MV-4-11 (cell line): Measurements from ENCODE around the gene FBXW2.
"Not testable (repeated sequence)": the region's sequence is repeated elsewhere in the genome, so short reads cannot be mapped to it uniquely, and the experiment has no call there.

Experiments
- DNase-seq: peaks from one replicate; lab custom pipeline; 2025; lab: John Stamatoyannopoulos, UW

Gene FBXW2

DNA sequence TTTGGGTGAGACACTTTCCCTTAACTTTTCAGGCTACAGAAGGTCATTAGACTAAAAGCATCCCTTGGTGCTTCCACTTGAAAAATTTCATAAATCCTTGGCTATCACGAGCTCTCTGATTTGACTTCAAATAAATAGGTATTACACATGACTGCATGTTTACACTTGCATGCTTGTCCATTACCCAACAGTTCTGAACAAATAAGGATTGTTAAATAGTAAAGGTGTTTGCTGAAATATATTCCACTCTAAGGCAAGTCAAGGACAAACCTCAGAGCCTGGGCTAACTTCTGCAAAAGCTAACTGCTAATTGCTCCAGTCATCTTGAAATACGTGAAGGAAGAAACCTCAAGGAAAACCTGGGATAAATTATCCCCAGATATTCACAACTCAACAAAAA, 14.5 kb downstream of the FBXW2 start:
- no peak for DNase-seq

- DNase-seq: no peak
Observed at GRCh38 chr9:120777229-120777628, 16.0 kb downstream of the FBXW2 start.

- DNase-seq: no peak
Observed at GRCh38 chr9:120776788-120777187, 16.4 kb downstream of the FBXW2 start.

- DNase-seq: no peak
Observed at GRCh38 chr9:120775859-120776258, 17.4 kb downstream of the FBXW2 start.

GRCh38 chr9:120774719-120775118, 18.5 kb downstream of the FBXW2 start:
- DNase-seq: no peak

- DNase-seq: no peak
Observed at GRCh38 chr9:120773256-120773655, 20.0 kb downstream of the FBXW2 start.

DNA sequence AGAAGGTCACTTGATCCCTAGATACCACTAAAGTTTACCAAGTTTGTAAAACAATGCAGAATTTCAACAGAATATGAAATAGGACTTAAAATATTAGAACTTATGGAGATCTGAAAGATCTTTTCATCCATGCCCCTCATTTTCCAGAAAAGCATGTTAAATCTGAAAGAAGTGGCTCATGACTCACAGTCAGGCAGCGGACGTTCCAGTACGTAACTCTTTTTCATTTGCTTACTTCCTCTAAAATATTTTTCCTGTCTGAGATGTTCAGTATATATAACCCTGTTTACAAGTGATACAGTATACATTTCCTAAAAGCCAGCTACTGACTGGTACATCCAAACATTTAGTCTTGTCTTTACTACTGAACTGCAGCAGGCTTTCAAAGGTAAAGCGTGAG, 22.3 kb downstream of the FBXW2 start:
- DNase-seq: peak; percentile 46

DNA sequence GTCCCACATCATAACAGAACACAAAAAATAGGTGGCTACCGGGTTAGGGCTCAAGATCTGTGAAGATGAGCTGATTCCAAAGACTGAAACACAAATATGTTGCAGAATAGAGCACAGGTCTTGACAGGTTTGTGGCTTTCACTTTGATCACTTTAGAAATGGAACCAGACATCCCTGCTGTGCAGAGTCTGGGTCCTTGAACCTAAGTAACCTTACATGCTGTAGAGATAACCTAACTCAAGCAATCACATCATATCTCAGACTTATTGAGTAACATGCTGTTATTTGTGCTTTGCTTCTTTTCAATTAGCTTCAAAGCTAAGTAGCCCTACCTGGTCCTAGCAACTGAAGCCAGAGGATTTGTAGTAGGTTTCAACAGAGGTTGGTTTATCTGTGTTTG, 24.3 kb downstream of the FBXW2 start:
- DNase-seq: no peak

DNA sequence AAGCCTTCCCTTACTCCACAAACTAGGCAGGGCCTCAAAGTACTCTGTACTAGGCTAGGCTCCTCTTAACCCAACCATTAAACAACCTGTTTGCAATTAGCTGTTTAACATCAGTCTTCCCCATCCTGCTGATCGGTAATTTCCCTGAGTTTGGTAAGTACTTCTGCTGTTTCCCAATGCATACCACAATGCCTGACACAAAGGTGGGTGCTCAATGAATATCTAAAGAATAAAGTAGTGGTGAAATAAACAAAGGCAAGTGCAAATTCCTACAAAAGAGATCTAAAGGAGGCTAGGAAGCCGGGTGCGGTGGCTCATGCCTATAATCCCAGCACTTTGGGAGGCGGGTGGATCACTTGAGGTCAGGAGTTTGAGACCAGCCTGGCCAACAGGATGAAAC, 25.0 kb downstream of the FBXW2 start:
- DNase-seq: no peak

- no peak for DNase-seq
Observed at GRCh38 chr9:120767451-120767850, 25.8 kb downstream of the FBXW2 start.

DNA sequence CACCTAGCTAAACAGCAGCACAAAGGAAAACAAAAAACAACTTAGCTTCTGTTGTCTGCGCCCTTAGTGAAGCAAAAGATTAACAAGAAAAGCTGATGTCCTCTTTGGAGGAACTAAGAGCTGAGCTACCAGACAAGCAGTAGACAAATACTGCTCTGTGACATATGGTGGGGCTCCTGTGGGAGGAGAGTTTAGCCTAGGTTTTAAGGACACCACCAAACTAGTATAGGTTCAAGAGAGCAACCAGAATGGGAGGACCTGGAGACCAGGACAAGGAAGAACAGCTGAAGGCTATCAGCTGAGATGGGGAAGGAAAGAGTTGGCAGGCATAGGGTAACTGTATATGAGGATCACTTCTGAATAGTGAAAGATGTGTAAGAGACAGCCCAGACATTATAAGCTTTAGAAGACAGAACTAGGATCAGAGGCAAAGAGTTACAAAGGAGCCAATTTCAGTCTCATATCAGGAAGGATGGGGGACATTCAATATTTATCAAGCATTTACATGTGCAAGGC, 27.2 kb downstream of the FBXW2 start:
- DNase-seq: no peak

GRCh38 chr9:120764476-120764875, 28.7 kb downstream of the FBXW2 start:
- DNase-seq: no peak

DNA sequence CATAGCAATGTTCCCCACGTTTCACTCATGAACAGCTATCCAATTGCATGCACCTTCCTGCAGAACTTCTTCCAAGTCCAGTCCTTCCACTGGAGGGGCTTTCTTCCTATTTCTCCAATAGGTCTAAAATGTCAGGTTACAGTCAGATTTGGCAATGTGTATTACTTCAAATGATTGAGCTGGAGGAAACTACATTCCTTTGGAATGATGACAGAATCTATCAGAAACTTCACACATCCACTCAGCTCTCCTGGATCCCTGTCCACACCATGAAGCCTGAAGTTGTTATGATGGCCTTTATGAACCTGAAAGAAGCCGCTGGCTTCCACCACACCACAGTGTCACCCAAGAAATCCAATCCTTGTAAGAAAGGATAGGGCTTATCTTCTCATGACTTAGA, 32.2 kb downstream of the FBXW2 start:
- no peak for DNase-seq

GRCh38 chr9:120759755-120760400, 33.3 kb downstream of the FBXW2 start:
- DNase-seq: no peak

GRCh38 chr9:120758544-120758943, 34.7 kb downstream of the FBXW2 start:
- no peak for DNase-seq

DNA sequence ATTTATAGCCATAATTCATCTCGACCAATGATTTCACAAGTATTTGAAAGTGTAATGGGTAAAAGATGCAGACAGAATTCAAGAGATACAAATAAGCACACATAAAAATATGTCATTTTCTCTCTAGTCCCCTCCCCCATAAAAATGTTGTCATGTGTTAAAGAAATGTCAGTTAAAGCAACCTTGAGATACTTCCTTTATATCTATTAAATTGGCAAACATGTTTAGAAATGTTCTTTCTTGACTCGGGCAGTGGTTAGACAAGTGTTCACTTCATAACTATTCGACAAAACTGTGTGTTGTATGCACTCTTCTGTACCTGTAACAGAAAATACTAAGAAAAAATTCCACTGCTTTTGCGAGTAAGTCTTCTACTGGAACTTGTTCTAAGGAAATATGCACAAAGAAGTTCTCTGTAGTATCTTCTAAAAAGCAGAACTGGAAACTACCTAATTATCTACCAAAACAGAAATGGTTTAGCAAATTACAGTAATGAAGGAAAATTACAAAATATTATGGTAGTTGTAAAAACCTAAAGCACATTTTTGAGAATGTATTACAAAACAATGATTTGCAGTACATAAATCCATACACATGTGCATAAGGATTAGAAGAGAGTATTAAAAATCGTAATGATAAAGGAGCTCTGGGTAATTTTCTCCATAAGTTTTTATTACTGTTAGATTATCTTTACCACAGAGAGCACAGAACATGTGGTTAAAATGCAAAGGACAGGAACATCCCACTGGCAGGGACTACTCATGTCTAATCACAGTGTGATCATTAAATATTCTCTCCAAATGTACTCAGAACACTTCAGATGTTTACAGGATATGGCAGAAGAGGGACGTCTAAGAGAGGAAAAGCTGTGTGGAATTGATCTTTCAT, 35.9 kb downstream of the FBXW2 start:
- peak; percentile 55 for DNase-seq

DNA sequence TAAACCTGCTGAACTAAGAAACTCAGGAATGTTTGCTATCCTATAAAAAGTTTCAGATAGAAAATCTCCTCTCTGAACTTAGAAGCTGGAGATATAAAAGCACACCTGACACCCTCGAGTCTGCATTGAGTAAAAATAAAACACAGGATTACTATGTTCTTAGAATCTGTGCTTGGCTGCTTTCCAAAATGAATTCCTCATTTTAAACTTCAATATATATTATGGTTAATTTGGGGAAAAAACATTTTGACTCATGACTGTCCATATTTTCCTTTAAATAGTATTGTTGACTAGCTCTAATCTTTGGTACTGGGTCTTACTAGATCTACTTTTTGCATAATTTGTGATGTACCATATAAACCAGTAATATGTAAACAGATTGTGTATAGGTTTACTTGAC, 36.7 kb downstream of the FBXW2 start:
- no peak for DNase-seq

DNA sequence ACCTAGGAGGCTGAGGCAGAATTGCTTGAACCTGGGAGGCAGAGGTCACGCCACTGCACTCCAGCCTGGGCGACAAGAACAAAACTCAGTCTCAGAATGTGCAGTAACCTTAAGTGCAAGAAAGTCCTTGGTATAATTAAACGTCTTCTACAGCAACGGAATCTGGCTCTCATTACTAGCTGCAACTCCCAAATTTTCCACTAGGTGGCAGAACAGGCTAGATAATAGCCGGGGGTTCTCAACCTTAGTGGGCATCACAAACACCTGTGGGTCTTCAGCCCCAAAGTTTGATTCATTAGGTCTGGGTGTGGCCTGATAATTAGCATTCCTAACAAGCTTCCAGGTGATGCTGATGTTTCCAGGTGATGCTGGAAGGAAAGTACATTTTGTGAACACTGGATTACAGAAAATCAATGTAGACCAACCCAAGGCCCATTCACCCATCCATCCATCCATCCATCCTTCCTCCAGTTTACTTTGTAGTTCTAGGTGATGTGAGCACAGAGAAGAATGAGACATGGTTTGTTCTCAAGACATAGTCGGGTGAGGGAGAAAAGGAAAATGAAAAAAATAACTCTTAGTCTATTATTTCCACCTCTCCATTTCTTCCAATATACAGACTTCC, 37.3 kb downstream of the FBXW2 start:
- DNase-seq: peak; percentile 41

DNA sequence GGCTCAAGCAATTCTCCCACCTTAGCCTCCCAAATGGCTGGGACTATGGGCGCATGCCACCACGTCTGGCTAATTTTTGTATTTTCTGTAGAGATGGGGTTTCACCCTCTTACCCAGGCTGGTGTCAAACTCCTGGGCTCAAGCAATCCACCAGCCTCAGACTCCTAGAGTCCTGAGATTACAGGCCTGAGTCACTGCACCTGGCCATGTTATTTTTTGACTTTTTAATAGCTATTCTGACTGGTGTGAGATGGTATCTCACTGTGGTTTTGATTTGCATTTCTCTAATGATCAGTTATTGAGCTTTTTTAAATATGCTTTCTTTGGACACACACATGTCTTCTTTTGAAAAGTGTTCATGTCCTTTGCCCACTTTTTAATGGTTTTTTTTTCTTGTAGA, 38.2 kb downstream of the FBXW2 start:
- DNase-seq: no peak

DNA sequence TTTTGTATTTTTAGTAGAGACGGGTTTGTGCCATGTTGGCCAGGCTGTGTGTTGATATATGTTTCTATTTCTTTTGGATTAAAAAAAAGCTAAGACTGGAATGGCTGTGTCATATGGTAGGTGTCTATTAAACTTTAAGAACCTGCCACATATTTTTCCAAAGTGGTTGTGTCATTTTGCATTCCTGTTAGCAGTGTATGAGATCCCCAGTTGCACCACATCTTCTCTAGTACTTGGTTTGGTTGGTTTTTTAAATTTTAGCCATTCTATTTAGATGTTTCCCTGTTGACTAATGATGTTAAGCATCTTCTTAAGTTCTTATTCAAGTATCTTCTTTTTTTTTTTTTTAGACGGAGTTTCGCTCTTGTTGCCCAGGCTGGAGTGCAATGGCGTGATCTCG, 42.8 kb downstream of the FBXW2 start:
- no peak for DNase-seq

DNA sequence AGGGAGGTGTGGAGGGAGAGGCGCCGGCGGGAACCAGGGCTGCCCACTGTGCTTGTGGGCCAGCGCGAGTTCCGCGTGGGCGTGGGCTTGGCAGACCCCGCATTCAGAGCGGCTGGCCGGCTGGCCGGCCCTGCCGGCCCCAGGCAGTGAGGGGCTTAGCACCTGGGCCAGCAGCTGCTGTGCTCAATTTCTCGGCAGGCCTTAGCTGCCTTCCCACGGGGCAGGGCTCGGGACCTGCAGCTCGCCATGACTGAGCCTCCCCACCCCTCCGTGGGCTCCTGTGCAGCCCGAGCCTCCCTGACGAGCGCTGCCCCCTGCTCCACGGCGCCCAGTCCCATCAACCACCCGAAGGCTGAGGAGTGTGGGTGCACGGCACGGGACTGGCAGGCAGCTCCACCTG, 46.9 kb downstream of the FBXW2 start:
- not testable (repeated sequence) for DNase-seq

DNA sequence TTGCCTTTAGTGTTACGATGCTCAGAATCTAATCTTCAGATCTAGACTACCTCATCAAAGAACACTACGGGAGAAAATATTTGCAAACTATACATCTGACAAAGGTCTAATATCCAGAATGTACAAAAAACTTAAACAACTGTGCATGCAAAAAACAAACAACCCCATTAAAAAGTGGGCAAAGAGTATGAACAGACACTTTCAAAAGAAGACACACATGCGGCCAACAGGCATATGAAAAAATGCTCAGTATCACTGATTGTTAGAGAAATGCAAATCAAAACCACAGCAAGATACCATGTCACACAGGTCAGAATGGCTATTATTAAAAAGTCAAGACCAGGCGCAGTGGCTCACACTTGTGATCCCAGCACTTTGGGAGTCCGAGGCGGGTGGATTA, 47.9 kb downstream of the FBXW2 start:
- DNase-seq: no peak

GRCh38 chr9:120742951-120743416, 50.2 kb downstream of the FBXW2 start:
- peak; percentile 40 for DNase-seq
